WTC11 (cell line): ENCODE results near the gene CEP68. TPM values are rescaled to one million over a fixed set of nuclear protein-coding genes. Genes with fewer than 3 reads are reported as not detected.

Experiments used
- CBFB ChIP-seq: sonication (generic); formaldehyde crosslinking; IDR thresholded peaks from 2 replicates; pipeline ENCODE4 v1.8.1; 2022; ENCODE audit warnings: mild to moderate bottlenecking, low read depth, missing genetic modification reagents
- ELF4 ChIP-seq: sonication (generic); formaldehyde crosslinking; IDR thresholded peaks from 2 replicates; pipeline ENCODE4 v1.8.1; 2022; ENCODE audit warnings: low read depth, mild to moderate bottlenecking, moderate library complexity, missing genetic modification reagents
- ETV6 ChIP-seq: sonication (generic); formaldehyde crosslinking; IDR thresholded peaks from 2 replicates; pipeline ENCODE4 v1.8.1; 2022; ENCODE audit warnings: mild to moderate bottlenecking, missing genetic modification reagents
- FOXP1 ChIP-seq: sonication (generic); formaldehyde crosslinking; IDR thresholded peaks from 2 replicates; pipeline ENCODE4 v1.8.0; 2022; ENCODE audit warnings: missing genetic modification reagents, mild to moderate bottlenecking, moderate library complexity, borderline replicate concordance
- GABPB1 ChIP-seq: sonication (generic); formaldehyde crosslinking; IDR thresholded peaks from 2 replicates; pipeline ENCODE4 v1.8.1; 2023; ENCODE audit warnings: mild to moderate bottlenecking, missing genetic modification reagents
- JUN ChIP-seq: sonication (generic); formaldehyde crosslinking; IDR thresholded peaks from 2 replicates; pipeline ENCODE4 v1.8.0; 2023; ENCODE audit warnings: mild to moderate bottlenecking, missing genetic modification reagents
- NFATC4 ChIP-seq: fragments of 250-450 bp; sonication (Bioruptor Pico); IDR thresholded peaks from 2 replicates; pipeline ENCODE4 v1.9.0; 2021; ENCODE audit warnings: mild to moderate bottlenecking
- OVOL2 ChIP-seq: fragments of 250-450 bp; sonication (Bioruptor Pico); IDR thresholded peaks from 2 replicates; pipeline ENCODE4 v1.9.0; 2021; ENCODE audit warnings: mild to moderate bottlenecking, borderline replicate concordance
- SP1 ChIP-seq: sonication (generic); formaldehyde crosslinking; conservative IDR thresholded peaks from 2 replicates; pipeline ENCODE4 v1.8.1; 2022; ENCODE audit warnings: missing genetic modification reagents
- TEAD4 ChIP-seq: sonication (generic); formaldehyde crosslinking; IDR thresholded peaks from 2 replicates; pipeline ENCODE4 v1.8.0; 2022; ENCODE audit warnings: mild to moderate bottlenecking, missing genetic modification reagents
- TP53 ChIP-seq: sonication (generic); formaldehyde crosslinking; IDR thresholded peaks from 2 replicates; pipeline ENCODE4 v1.8.1; 2023; ENCODE audit warnings: mild to moderate bottlenecking, missing genetic modification reagents
- USF1 ChIP-seq: sonication (generic); formaldehyde crosslinking; IDR thresholded peaks from 2 replicates; pipeline ENCODE4 v1.8.0; 2022; ENCODE audit warnings: mild to moderate bottlenecking, missing genetic modification reagents
- ZNF121 ChIP-seq: sonication (generic); formaldehyde crosslinking; IDR thresholded peaks from 2 replicates; pipeline ENCODE4 v1.8.0; 2023; ENCODE audit warnings: missing genetic modification reagents
- ZNF138 ChIP-seq: sonication (generic); formaldehyde crosslinking; conservative IDR thresholded peaks from 2 replicates; pipeline ENCODE4 v1.8.1; 2022; ENCODE audit warnings: mild to moderate bottlenecking, moderate library complexity, missing genetic modification reagents
- ZNF232 ChIP-seq: sonication (generic); formaldehyde crosslinking; IDR thresholded peaks from 2 replicates; pipeline ENCODE4 v1.8.0; 2022; ENCODE audit warnings: mild to moderate bottlenecking, missing genetic modification reagents
- ZNF263 ChIP-seq: sonication (generic); formaldehyde crosslinking; IDR thresholded peaks from 2 replicates; pipeline ENCODE4 v1.8.1; 2022; ENCODE audit warnings: low read depth, mild to moderate bottlenecking, moderate library complexity, missing genetic modification reagents
- ZNF281 ChIP-seq: sonication (generic); formaldehyde crosslinking; IDR thresholded peaks from 2 replicates; pipeline ENCODE4 v1.8.0; 2023; ENCODE audit warnings: mild to moderate bottlenecking, missing genetic modification reagents
- ZNF396 ChIP-seq: fragments of 250-450 bp; sonication (Bioruptor Pico); IDR thresholded peaks from 2 replicates; pipeline ENCODE4 v1.8.0; 2021; ENCODE audit warnings: mild to moderate bottlenecking, moderate library complexity, borderline replicate concordance
- ZNF416 ChIP-seq: fragments of 250-450 bp; sonication (Bioruptor Pico); IDR thresholded peaks from 2 replicates; pipeline ENCODE4 v1.9.0; 2021; ENCODE audit warnings: mild to moderate bottlenecking, inconsistent platforms
- ZNF423 ChIP-seq: fragments of 250-450 bp; sonication (Bioruptor Pico); IDR thresholded peaks from 2 replicates; pipeline ENCODE4 v2.1.2; 2022; ENCODE audit warnings: mild to moderate bottlenecking, moderate library complexity
- ZNF512 ChIP-seq: sonication (generic); formaldehyde crosslinking; IDR thresholded peaks from 2 replicates; pipeline ENCODE4 v1.8.1; 2022; ENCODE audit warnings: missing genetic modification reagents, borderline replicate concordance
- total RNA-seq: library from RNA; stranded (reverse); gene quantifications from 3 replicates; pipeline ENCODE4 v1.2.3, GENCODE V29; 2021
- TF ChIP-seq, protein P1 (sequence below): fragments of 200-600 bp; IDR thresholded peaks from 2 replicates; pipeline ENCODE4 v1.8.0; 2022; ENCODE audit warnings: antibody characterized with exemption
- TF ChIP-seq, protein P2 (sequence below): sonication (generic); formaldehyde crosslinking; IDR thresholded peaks from 2 replicates; pipeline ENCODE4 v1.8.0; 2022; ENCODE audit warnings: mild to moderate bottlenecking, missing genetic modification reagents
- TF ChIP-seq, protein P3 (sequence below): fragments of 250-450 bp; sonication (Bioruptor Pico); IDR thresholded peaks from 2 replicates; pipeline ENCODE4 v1.9.0; 2021; ENCODE audit warnings: mild to moderate bottlenecking
- TF ChIP-seq, protein P4 (sequence below): sonication (generic); formaldehyde crosslinking; conservative IDR thresholded peaks from 2 replicates; pipeline ENCODE4 v1.8.1; 2022; ENCODE audit warnings: mild to moderate bottlenecking, missing genetic modification reagents
- TF ChIP-seq, protein P5 (sequence below): sonication (generic); formaldehyde crosslinking; IDR thresholded peaks from 2 replicates; pipeline ENCODE4 v1.8.1; 2023; ENCODE audit warnings: mild to moderate bottlenecking, missing genetic modification reagents
- TF ChIP-seq, protein P6 (sequence below): sonication (generic); formaldehyde crosslinking; IDR thresholded peaks from 2 replicates; pipeline ENCODE4 v1.8.0; 2022; ENCODE audit warnings: mild to moderate bottlenecking, missing genetic modification reagents

Gene CEP68
- total RNA-seq, 1 experiment from 2014 or later: 16.7 TPM

GRCh38 chr2:65049010-65049639 is 7.1 kb upstream of the CEP68 start (continued):
- TF ChIP-seq, protein P1, sequence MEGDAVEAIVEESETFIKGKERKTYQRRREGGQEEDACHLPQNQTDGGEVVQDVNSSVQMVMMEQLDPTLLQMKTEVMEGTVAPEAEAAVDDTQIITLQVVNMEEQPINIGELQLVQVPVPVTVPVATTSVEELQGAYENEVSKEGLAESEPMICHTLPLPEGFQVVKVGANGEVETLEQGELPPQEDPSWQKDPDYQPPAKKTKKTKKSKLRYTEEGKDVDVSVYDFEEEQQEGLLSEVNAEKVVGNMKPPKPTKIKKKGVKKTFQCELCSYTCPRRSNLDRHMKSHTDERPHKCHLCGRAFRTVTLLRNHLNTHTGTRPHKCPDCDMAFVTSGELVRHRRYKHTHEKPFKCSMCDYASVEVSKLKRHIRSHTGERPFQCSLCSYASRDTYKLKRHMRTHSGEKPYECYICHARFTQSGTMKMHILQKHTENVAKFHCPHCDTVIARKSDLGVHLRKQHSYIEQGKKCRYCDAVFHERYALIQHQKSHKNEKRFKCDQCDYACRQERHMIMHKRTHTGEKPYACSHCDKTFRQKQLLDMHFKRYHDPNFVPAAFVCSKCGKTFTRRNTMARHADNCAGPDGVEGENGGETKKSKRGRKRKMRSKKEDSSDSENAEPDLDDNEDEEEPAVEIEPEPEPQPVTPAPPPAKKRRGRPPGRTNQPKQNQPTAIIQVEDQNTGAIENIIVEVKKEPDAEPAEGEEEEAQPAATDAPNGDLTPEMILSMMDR: no peak
- no peak for TF ChIP-seq USF1 (CRISPR knock-in tag)
- no peak for TF ChIP-seq ZNF121 (CRISPR knock-in tag)
- TF ChIP-seq, protein P2, sequence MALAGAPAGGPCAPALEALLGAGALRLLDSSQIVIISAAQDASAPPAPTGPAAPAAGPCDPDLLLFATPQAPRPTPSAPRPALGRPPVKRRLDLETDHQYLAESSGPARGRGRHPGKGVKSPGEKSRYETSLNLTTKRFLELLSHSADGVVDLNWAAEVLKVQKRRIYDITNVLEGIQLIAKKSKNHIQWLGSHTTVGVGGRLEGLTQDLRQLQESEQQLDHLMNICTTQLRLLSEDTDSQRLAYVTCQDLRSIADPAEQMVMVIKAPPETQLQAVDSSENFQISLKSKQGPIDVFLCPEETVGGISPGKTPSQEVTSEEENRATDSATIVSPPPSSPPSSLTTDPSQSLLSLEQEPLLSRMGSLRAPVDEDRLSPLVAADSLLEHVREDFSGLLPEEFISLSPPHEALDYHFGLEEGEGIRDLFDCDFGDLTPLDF (CRISPR knock-in tag): no peak
- TF ChIP-seq ELF4 (CRISPR knock-in tag): no peak
- TF ChIP-seq ZNF396 (CRISPR knock-in tag): no peak
- TF ChIP-seq ETV6 (CRISPR knock-in tag): peak; percentile 50; the same call in 1 of the 2 replicates
- TF ChIP-seq GABPB1 (CRISPR knock-in tag): peak; percentile 95
- TF ChIP-seq JUN (CRISPR knock-in tag): no peak
- no peak for TF ChIP-seq ZNF423
- 0 out of 2 replicates have a peak, but pooled peaks have one; percentile 24 for TF ChIP-seq ZNF232 (CRISPR knock-in tag)
- no peak for TF ChIP-seq ZNF263 (CRISPR knock-in tag)
- TF ChIP-seq TP53: no peak
- TF ChIP-seq, protein P3, sequence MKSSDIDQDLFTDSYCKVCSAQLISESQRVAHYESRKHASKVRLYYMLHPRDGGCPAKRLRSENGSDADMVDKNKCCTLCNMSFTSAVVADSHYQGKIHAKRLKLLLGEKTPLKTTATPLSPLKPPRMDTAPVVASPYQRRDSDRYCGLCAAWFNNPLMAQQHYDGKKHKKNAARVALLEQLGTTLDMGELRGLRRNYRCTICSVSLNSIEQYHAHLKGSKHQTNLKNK: no peak
- no peak for TF ChIP-seq ZNF138 (CRISPR knock-in tag)
- TF ChIP-seq TEAD4 (CRISPR knock-in tag): no peak
- no peak for TF ChIP-seq ZNF416 (CRISPR knock-in tag)
- TF ChIP-seq FOXP1 (CRISPR knock-in tag): no peak
- no peak for TF ChIP-seq ZNF281 (CRISPR knock-in tag)
- TF ChIP-seq OVOL2 (CRISPR knock-in tag): no peak
- TF ChIP-seq ZNF512 (CRISPR knock-in tag): no peak
- TF ChIP-seq NFATC4: no peak
- TF ChIP-seq CBFB (CRISPR knock-in tag): no peak
- TF ChIP-seq, protein P4, sequence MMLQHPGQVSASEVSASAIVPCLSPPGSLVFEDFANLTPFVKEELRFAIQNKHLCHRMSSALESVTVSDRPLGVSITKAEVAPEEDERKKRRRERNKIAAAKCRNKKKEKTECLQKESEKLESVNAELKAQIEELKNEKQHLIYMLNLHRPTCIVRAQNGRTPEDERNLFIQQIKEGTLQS (CRISPR knock-in tag): no peak
- TF ChIP-seq, protein P5, sequence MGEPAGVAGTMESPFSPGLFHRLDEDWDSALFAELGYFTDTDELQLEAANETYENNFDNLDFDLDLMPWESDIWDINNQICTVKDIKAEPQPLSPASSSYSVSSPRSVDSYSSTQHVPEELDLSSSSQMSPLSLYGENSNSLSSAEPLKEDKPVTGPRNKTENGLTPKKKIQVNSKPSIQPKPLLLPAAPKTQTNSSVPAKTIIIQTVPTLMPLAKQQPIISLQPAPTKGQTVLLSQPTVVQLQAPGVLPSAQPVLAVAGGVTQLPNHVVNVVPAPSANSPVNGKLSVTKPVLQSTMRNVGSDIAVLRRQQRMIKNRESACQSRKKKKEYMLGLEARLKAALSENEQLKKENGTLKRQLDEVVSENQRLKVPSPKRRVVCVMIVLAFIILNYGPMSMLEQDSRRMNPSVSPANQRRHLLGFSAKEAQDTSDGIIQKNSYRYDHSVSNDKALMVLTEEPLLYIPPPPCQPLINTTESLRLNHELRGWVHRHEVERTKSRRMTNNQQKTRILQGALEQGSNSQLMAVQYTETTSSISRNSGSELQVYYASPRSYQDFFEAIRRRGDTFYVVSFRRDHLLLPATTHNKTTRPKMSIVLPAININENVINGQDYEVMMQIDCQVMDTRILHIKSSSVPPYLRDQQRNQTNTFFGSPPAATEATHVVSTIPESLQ (CRISPR knock-in tag): no peak
- TF ChIP-seq SP1 (CRISPR knock-in tag): 0 out of 2 replicates have a peak, but pooled peaks have one; percentile 36
- TF ChIP-seq, protein P6, sequence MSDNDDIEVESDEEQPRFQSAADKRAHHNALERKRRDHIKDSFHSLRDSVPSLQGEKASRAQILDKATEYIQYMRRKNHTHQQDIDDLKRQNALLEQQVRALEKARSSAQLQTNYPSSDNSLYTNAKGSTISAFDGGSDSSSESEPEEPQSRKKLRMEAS: peak; percentile 65; the same call in 1 of the 2 replicates
